SK-N-SH (cell line): Measurements from ENCODE around the gene C20orf144. TPM values are rescaled to one million over a fixed set of nuclear protein-coding genes. Genes with fewer than 3 reads are reported as not detected.

Source experiments
- CTCF ChIA-PET: fragments of 300-600, 350-600 bp; formaldehyde crosslinking; extraction: SDS; loops from one replicate; lab custom pipeline; 2021; lab: Yijun Ruan, JAX
- POLR2A ChIA-PET: fragments of 350-600 bp; sonication (Branson Sonifier 250); formaldehyde crosslinking; extraction: SDS; loops from one replicate; lab custom pipeline; 2020; ENCODE audit warnings: antibody characterized with exemption, inconsistent platforms; lab: Yijun Ruan, JAX
- DNase-seq: peaks from one replicate; pipeline ENCODE4 v3.0.0; 2012
- H2AFZ ChIP-seq: fragments of 200-600 bp; sonication (generic); 2 replicates; pipeline ENCODE4 v1.8.1; 2016; ENCODE audit warnings: antibody characterized with exemption, mild to moderate bottlenecking, low read depth
- H3F3A ChIP-seq: fragments of 200-600 bp; sonication (generic); replicated peaks from 2 replicates; pipeline ENCODE3; 2016; ENCODE audit warnings: antibody characterized with exemption, mild to moderate bottlenecking; ENCODE audit not compliant: insufficient read depth
- H3K27ac ChIP-seq, 2 experiments: fragments of 200-500 bp in 1 of 2; fragments of 200-600 bp in 1 of 2; sonication (Bioruptor generic) in 1 of 2; sonication (generic), shearing (Covaris generic) in 1 of 2; 2 replicates each; pipeline versions ENCODE4 v1.5.1 to v1.6.1; 2014 to 2016; ENCODE audit warnings: low read depth in 2 of 2, inconsistent platforms in 1 of 2, low read length in 1 of 2, mild to moderate bottlenecking in 1 of 2, mixed read lengths in 1 of 2
- H3K27me3 ChIP-seq: fragments of 200-600 bp; sonication (generic), shearing (Covaris generic); 2 replicates; pipeline ENCODE4 v1.6.1; 2016; ENCODE audit warnings: mixed run types; ENCODE audit not compliant: insufficient read depth
- H3K36me3 ChIP-seq, 2 experiments: fragments of 200-500 bp in 1 of 2; fragments of 200-600 bp in 1 of 2; sonication (Bioruptor generic) in 1 of 2; sonication (generic) in 1 of 2; replicated peaks in 1 of 2; 2 replicates each; pipeline versions ENCODE3 to v1.5.1; 2014 to 2016; ENCODE audit warnings: low read length in 1 of 2, mild to moderate bottlenecking in 1 of 2; ENCODE audit not compliant: insufficient read depth in 2 of 2, control insufficient read depth in 1 of 2
- H3K4me1 ChIP-seq, 2 experiments: fragments of 200-500 bp in 1 of 2; fragments of 200-600 bp in 1 of 2; sonication (Bioruptor generic) in 1 of 2; sonication (generic), shearing (Covaris generic) in 1 of 2; 2 replicates each; pipeline versions ENCODE4 v1.5.1 to v1.6.1; 2014 to 2016; ENCODE audit warnings: low read depth in 1 of 2, low read length in 1 of 2, mixed run types in 1 of 2; ENCODE audit not compliant: insufficient read depth in 2 of 2, control insufficient read depth in 1 of 2
- H3K4me2 ChIP-seq: fragments of 200-600 bp; sonication (generic), shearing (Covaris generic); 2 replicates; pipeline ENCODE4 v1.6.1; 2017; ENCODE audit warnings: mixed run types
- H3K4me3 ChIP-seq, 2 experiments: fragments of 200-500 bp in 1 of 2; fragments of 200-600 bp in 1 of 2; sonication (Bioruptor generic) in 1 of 2; sonication (generic), shearing (Covaris generic) in 1 of 2; 2 replicates each; pipeline versions ENCODE4 v1.5.1 to v1.8.1; 2014 to 2016; ENCODE audit warnings: low read depth in 2 of 2, inconsistent platforms in 1 of 2, low read length in 1 of 2, mild to moderate bottlenecking in 1 of 2, mixed read lengths in 1 of 2, moderate library complexity in 1 of 2
- H3K79me2 ChIP-seq: fragments of 200-600 bp; sonication (generic); 2 replicates; pipeline ENCODE4 v1.8.1; 2017; ENCODE audit warnings: mild to moderate bottlenecking; ENCODE audit not compliant: insufficient read depth
- H3K9ac ChIP-seq: fragments of 200-600 bp; sonication (generic); 2 replicates; pipeline ENCODE4 v1.6.1; 2017; ENCODE audit warnings: mixed run types
- H3K9me2 ChIP-seq: fragments of 200-600 bp; sonication (generic); 2 replicates; pipeline ENCODE4 v1.6.1; 2017; ENCODE audit warnings: mixed run types
- H3K9me3 ChIP-seq: fragments of 200-600 bp; sonication (generic); 2 replicates; pipeline ENCODE4 v1.6.1; 2017; ENCODE audit warnings: mixed run types, mild to moderate bottlenecking, moderate library complexity
- H4K20me1 ChIP-seq: fragments of 200-600 bp; sonication (generic); 2 replicates; pipeline ENCODE4 v1.6.1; 2017; ENCODE audit warnings: mild to moderate bottlenecking, mixed run types; ENCODE audit not compliant: insufficient read depth
- CHD2 ChIP-seq: fragments of 150-350 bp; IDR thresholded peaks from 2 replicates; pipeline ENCODE4 v1.6.1; 2018; ENCODE audit warnings: low read length; ENCODE audit not compliant: partially characterized antibody
- CTCF ChIP-seq: fragments of 200-600 bp; sonication (generic); IDR thresholded peaks from 2 replicates; pipeline ENCODE4 v1.6.1; 2017; ENCODE audit warnings: antibody characterized with exemption, mild to moderate bottlenecking, moderate library complexity
- ELF1 ChIP-seq: IDR thresholded peaks from 2 replicates; pipeline ENCODE4 v1.4.0; 2012
- EP300 ChIP-seq, 2 experiments: IDR thresholded peaks; 2 replicates each; pipeline versions ENCODE4 v1.4.0 to v1.6.1; 2012; ENCODE audit warnings: borderline replicate concordance in 1 of 2, low read depth in 1 of 2, low read length in 1 of 2
- FOSL2 ChIP-seq: IDR thresholded peaks from 2 replicates; pipeline ENCODE4 v1.4.0; 2012; ENCODE audit warnings: low read depth, mild to moderate bottlenecking, moderate library complexity, borderline replicate concordance
- FOXJ3 ChIP-seq: sonication (generic); formaldehyde crosslinking; IDR thresholded peaks from 2 replicates; pipeline ENCODE4 v1.5.1; 2020; ENCODE audit warnings: mild to moderate bottlenecking, missing genetic modification reagents
- FOXM1 ChIP-seq: IDR thresholded peaks from 2 replicates; pipeline ENCODE4 v1.4.0; 2012; ENCODE audit warnings: low read depth, mild to moderate bottlenecking
- IRF3 ChIP-seq: fragments of 150-350 bp; IDR thresholded peaks from 2 replicates; pipeline ENCODE4 v1.6.1; 2016; ENCODE audit warnings: mild to moderate bottlenecking, low read depth, low read length
- MEF2A ChIP-seq: IDR thresholded peaks from 2 replicates; pipeline ENCODE4 v1.4.0; 2012; ENCODE audit warnings: low read depth, borderline replicate concordance
- MXI1 ChIP-seq: IDR thresholded peaks from 2 replicates; pipeline ENCODE4 v1.6.1; 2012; ENCODE audit warnings: mild to moderate bottlenecking, low read depth, low read length, improper control_type of control experiment
- NFIC ChIP-seq: IDR thresholded peaks from 2 replicates; pipeline ENCODE4 v1.4.0; 2012; ENCODE audit warnings: borderline replicate concordance
- NRF1 ChIP-seq: IDR thresholded peaks from 2 replicates; pipeline ENCODE4 v1.6.1; 2012; ENCODE audit warnings: low read depth, mild to moderate bottlenecking, low read length
- PBX3 ChIP-seq: IDR thresholded peaks from 2 replicates; pipeline ENCODE4; 2012
- REST ChIP-seq: IDR thresholded peaks from 2 replicates; pipeline ENCODE4 v1.6.1; 2012; ENCODE audit warnings: mild to moderate bottlenecking, low read depth, low read length, moderate library complexity
- RFX5 ChIP-seq: IDR thresholded peaks from 2 replicates; pipeline ENCODE4 v1.6.1; 2012; ENCODE audit warnings: mild to moderate bottlenecking, improper control_type of control experiment, low read length
- SIN3A ChIP-seq: IDR thresholded peaks from 2 replicates; pipeline ENCODE4 v1.6.1; 2012; ENCODE audit warnings: low read depth, mild to moderate bottlenecking, low read length, moderate library complexity, borderline replicate concordance
- SMC3 ChIP-seq: IDR thresholded peaks from 2 replicates; pipeline ENCODE4 v1.6.1; 2012; ENCODE audit warnings: low read depth, low read length, improper control_type of control experiment
- TEAD4 ChIP-seq: IDR thresholded peaks from 2 replicates; pipeline ENCODE4 v1.4.0; 2012; ENCODE audit warnings: mild to moderate bottlenecking, borderline replicate concordance; ENCODE audit not compliant: insufficient read depth
- USF1 ChIP-seq: IDR thresholded peaks from 2 replicates; pipeline ENCODE4 v1.4.0; 2012; ENCODE audit warnings: low read depth, borderline replicate concordance
- YY1 ChIP-seq: IDR thresholded peaks from 2 replicates; pipeline ENCODE4 v1.4.0; 2012; ENCODE audit warnings: low read depth, mild to moderate bottlenecking
- WGBS: methylation state at CpG from one replicate; pipeline ENCODE4 v1.1.6; 2017; ENCODE audit warnings: low lambda C conversion rate; 5-methylcytosine and 5-hydroxymethylcytosine counted together
- polyA plus RNA-seq, 3 experiments: library from polyadenylated mRNA; depleted of rRNA; stranded (reverse); fragments of >200 nt; gene quantifications; 2 replicates each; pipeline ENCODE4 v1.2.3, GENCODE V29; 2012

Gene C20orf144
- polyA plus RNA-seq, 1 of the 3 experiments (the other 2 are of a cell fraction): 0.12 TPM

GRCh38 chr20:33640287-33640686 is 21.8 kb upstream of the C20orf144 start:
- H2AFZ ChIP-seq: no peak overlapping the region
- no peaks in the 10 kb centered on the region for H3K9me3 ChIP-seq
- ChIA-PET POLR2A (interaction anchor here (1.1 kb wide), 1 partner anchor 13 kb away, joined by 3 read pairs; no protein-coding TSS in a partner anchor), CTCF (interaction anchor here (0.7 to 1.0 kb wide), 2 partner anchors 183 to 308 kb away, joined by 3 read pairs; no protein-coding TSS in a partner anchor)
- no peak overlapping the region for H3K9ac ChIP-seq
- H3K27me3 ChIP-seq: no peaks in the 10 kb centered on the region
- no peak for DNase-seq
- H3K36me3 ChIP-seq: peaks cover 19 to 45% of the 10 kb centered on the region in 2 experiments
- H3K9me2 ChIP-seq: no peaks in the 10 kb centered on the region
- TF ChIP-seq IRF3 (no peak), EP300 (IDR thresholded peaks at IDR 0.05; ENCODE audit: borderline replicate concordance in 1 of 2, low read depth in 1 of 2, low read length in 1 of 2) (no peak), MEF2A (no peak), PBX3 (no peak), SIN3A (no peak), FOXM1 (no peak), FOXJ3 (CRISPR knock-in tag) (no peak), TEAD4 (no peak), SMC3 (no peak), NRF1 (no peak), CTCF (no peak), FOSL2 (no peak), USF1 (no peak), ELF1 (no peak), MXI1 (no peak), NFIC (no peak), CHD2 (no peak), YY1 (no peak), RFX5 (no peak), REST (no peak)
- H3K27ac ChIP-seq: no peak overlapping the region
- 89% methylated on average over 13 of the region's 13 CpGs for WGBS
- no peaks in the 10 kb centered on the region for H3K79me2 ChIP-seq
- no peak overlapping the region for H3K4me3 ChIP-seq
- no peaks in the 10 kb centered on the region for H3F3A ChIP-seq
- H4K20me1 ChIP-seq: no peaks in the 10 kb centered on the region
- H3K4me2 ChIP-seq: no peak overlapping the region
- peaks cover 0 to 5% of the 10 kb centered on the region in 2 experiments; a peak in 1 of 4 replicates for H3K4me1 ChIP-seq
